Stimulated activated memory B cell treated with anti-CD40 and anti-IgM and Interleukin-4, amounts not matched to agents 10 μg/mL and 1 μg/mL and 100 μg/mL, for 72 hours (primary cell): ENCODE data around the gene TSPAN17.

Source experiments
- ATAC-seq: fragments of 150-1000 bp; cut with Tn5 transposase; 2 replicates; pipeline ENCODE4 v1.10.0; 2021
- H3K27ac Mint-ChIP-seq: one replicate; pipeline ENCODE4 v1.8.0; 2022; ENCODE audit warnings: mild to moderate bottlenecking, mixed read lengths
- H3K27me3 Mint-ChIP-seq: one replicate; pipeline ENCODE4 v1.8.0; 2022; ENCODE audit warnings: mixed read lengths
- H3K36me3 Mint-ChIP-seq: one replicate; pipeline ENCODE4 v1.8.0; 2022; ENCODE audit warnings: mixed read lengths
- H3K4me1 Mint-ChIP-seq: one replicate; pipeline ENCODE4 v1.8.0; 2022; ENCODE audit warnings: mixed read lengths
- H3K4me3 Mint-ChIP-seq: one replicate; pipeline ENCODE4 v1.8.0; 2022; ENCODE audit warnings: mild to moderate bottlenecking, moderate library complexity, mixed read lengths
- H3K9me3 Mint-ChIP-seq: one replicate; pipeline ENCODE4 v1.8.0; 2022; ENCODE audit warnings: mixed read lengths

TSPAN17 gene

GRCh38 chr5:176659512-176659839 lies 12.2 kb downstream of the TSPAN17 start:
- H3K27ac Mint-ChIP-seq: no peak overlapping the region
- no peak for ATAC-seq
- H3K9me3 Mint-ChIP-seq: no peaks in the 10 kb centered on the region
- H3K4me1 Mint-ChIP-seq: peaks cover 38% of the 10 kb centered on the region
- H3K4me3 Mint-ChIP-seq: no peak overlapping the region
- H3K27me3 Mint-ChIP-seq: peaks cover 24% of the 10 kb centered on the region
- no peaks in the 10 kb centered on the region for H3K36me3 Mint-ChIP-seq

DNA sequence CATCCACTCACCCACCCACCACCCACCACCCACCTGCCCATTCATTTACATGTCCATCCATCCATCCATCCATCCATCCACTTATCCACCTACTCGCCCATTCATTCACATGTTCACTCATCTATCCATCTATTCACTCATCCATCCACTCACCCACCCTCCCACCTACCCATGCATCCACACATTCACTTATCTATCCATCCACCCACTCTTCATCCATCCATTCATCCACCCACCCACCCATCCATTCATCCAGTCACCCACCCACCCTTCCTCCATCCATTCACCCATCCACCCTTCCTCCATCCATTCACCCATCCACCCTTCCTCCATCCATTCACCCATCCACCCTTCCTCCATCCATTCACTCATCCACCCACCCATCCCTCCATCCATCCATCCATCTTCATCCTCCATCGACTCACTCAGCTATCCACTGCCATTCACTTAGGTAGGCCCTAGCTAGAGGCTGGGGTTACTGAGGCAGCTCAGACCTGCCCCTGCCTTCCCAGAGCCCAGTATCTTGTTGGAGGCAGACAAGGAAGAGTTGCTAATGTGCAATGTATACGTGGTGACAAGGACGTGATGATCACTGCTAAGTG lies 12.7 kb downstream of the TSPAN17 start:
- Mint-ChIP-seq H3K36me3 (no peaks in the 10 kb centered on the region), H3K27ac (no peak overlapping the region), H3K9me3 (no peaks in the 10 kb centered on the region), H3K4me1 (peaks cover 38% of the 10 kb centered on the region), H3K27me3 (peaks cover 29% of the 10 kb centered on the region), H3K4me3 (no peak overlapping the region)
- ATAC-seq: no peak

DNA sequence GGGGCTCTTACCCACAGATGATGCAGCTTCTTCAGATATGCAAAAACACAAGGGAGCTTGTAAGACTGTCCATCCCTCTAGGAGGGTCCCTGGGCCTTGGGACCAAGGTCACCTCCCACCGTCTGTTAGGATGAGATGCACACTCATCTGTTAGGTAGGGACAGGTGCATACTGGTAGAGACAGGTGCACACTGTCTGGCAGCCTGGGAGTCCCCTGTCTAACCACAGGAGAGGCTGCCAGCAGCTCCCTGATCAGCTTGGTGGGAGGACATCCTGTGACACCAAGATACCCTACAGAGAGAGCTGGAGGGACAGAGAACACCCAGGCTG lies 13.2 kb downstream of the TSPAN17 start:
- H3K4me1 Mint-ChIP-seq: peaks cover 38% of the 10 kb centered on the region
- H3K36me3 Mint-ChIP-seq: no peaks in the 10 kb centered on the region
- peaks cover 34% of the 10 kb centered on the region for H3K27me3 Mint-ChIP-seq
- no peaks in the 10 kb centered on the region for H3K9me3 Mint-ChIP-seq
- peak; percentile 59 for ATAC-seq
- H3K4me3 Mint-ChIP-seq: no peak overlapping the region
- H3K27ac Mint-ChIP-seq: no peak overlapping the region

- Mint-ChIP-seq H3K27ac (no peak overlapping the region), H3K4me3 (no peak overlapping the region), H3K36me3 (no peaks in the 10 kb centered on the region), H3K9me3 (no peaks in the 10 kb centered on the region), H3K27me3 (peaks cover 39% of the 10 kb centered on the region), H3K4me1 (peaks cover 38% of the 10 kb centered on the region)
- peak; percentile 78 for ATAC-seq
These were observed 13.8 kb downstream of the TSPAN17 start for GRCh38 chr5:176660860-176661641.

GRCh38 chr5:176661676-176662075 lies 14.4 kb downstream of the TSPAN17 start:
- Mint-ChIP-seq H3K9me3 (no peaks in the 10 kb centered on the region), H3K36me3 (no peaks in the 10 kb centered on the region), H3K4me3 (no peak overlapping the region), H3K4me1 (peaks cover 38% of the 10 kb centered on the region), H3K27me3 (peaks cover 44% of the 10 kb centered on the region), H3K27ac (no peak overlapping the region)
- no peak for ATAC-seq

DNA sequence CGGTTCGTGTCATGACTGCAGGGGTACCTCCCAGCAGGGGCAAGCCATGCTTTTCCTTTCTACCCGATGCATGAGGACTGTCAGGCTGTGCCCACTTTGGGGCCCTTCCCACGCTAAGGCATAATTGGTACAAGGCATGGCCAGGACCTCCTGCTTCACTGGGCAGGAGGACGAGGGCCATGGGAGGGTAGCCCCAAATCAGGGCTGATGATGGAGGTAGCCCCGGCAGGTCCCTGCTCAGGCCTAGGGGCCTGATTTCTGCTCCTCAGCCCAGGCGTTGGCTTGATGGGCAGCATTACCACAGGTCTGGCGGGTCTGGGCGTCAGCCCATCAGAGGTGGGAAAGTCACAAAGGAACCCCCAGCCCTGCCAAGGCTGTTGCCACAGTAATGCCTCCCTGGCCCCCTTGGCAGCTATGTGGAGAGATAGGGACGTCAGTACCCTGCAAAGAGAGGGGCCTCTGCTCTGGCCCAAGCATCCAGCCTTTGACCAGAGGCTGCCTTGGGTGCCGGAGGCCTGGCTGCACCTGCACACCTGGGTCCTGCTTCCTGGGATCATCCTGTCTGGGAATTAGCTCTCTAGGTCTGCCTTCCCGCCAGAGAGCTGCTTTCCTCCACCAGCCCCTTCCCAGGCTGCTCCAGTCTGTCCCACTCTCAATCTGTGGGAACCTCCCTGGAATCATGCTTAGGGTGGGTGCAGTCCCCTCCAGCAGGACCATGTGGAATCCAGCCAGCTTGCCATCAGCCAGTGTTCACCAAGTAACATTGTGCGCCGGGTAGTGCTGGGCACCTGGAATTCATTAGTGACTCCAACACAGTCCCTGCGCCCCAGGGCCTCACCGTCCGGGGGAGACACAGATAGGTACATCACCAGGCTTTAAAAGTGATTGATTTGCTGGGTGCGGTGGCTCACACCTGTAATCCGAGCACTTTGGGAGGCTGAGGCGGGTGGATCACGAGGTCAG lies 15.4 kb downstream of the TSPAN17 start:
- Mint-ChIP-seq H3K4me1 (peaks cover 35% of the 10 kb centered on the region), H3K27ac (no peak overlapping the region)

GRCh38 chr5:176663566-176663965 lies 16.3 kb downstream of the TSPAN17 start:
- peaks cover 26% of the 10 kb centered on the region for H3K4me1 Mint-ChIP-seq
- ATAC-seq: no peak
- no peaks in the 10 kb centered on the region for H3K9me3 Mint-ChIP-seq
- H3K36me3 Mint-ChIP-seq: no peaks in the 10 kb centered on the region
- H3K27ac Mint-ChIP-seq: no peak overlapping the region
- H3K4me3 Mint-ChIP-seq: no peak overlapping the region
- H3K27me3 Mint-ChIP-seq: peaks cover 55% of the 10 kb centered on the region

More for the DNA sequence above, 15.4 kb downstream of the TSPAN17 start:
- peaks cover 53% of the 10 kb centered on the region for H3K27me3 Mint-ChIP-seq
- H3K4me3 Mint-ChIP-seq: no peak overlapping the region
- no peaks in the 10 kb centered on the region for H3K36me3 Mint-ChIP-seq
- ATAC-seq: no peak
- no peaks in the 10 kb centered on the region for H3K9me3 Mint-ChIP-seq

GRCh38 chr5:176664479-176664878 lies 17.2 kb downstream of the TSPAN17 start:
- Mint-ChIP-seq H3K27ac (no peak overlapping the region), H3K27me3 (peaks cover 55% of the 10 kb centered on the region), H3K9me3 (no peaks in the 10 kb centered on the region)

DNA sequence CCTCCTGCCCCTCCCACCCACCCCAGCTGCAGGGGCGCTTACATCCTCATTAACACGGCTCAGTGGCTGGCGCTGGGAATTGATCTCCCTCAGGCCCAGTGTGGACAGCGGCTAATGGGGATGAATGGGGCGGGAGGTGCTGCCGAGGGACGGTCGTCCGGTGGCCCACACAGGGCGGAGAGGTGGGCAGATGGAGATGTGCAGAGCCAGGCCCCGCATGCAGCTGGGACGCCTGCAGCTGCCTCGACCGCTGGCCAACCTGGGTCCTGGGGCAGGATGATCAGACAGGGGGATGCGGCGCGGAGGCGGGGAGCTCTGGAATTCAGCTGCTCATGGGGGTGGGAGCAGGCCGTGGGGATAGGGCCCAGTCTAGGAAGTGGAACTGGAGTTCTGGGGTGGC lies 17.6 kb downstream of the TSPAN17 start:
- H3K4me3 Mint-ChIP-seq: no peak overlapping the region
- H3K27me3 Mint-ChIP-seq: peaks cover 55% of the 10 kb centered on the region
- H3K4me1 Mint-ChIP-seq: peaks cover 13% of the 10 kb centered on the region
- ATAC-seq: no peak
- no peak overlapping the region for H3K27ac Mint-ChIP-seq
- H3K36me3 Mint-ChIP-seq: no peaks in the 10 kb centered on the region
- H3K9me3 Mint-ChIP-seq: no peaks in the 10 kb centered on the region

More at GRCh38 chr5:176664479-176664878, 17.2 kb downstream of the TSPAN17 start:
- no peaks in the 10 kb centered on the region for H3K36me3 Mint-ChIP-seq
- ATAC-seq: no peak
- peaks cover 17% of the 10 kb centered on the region for H3K4me1 Mint-ChIP-seq
- H3K4me3 Mint-ChIP-seq: no peak overlapping the region

- Mint-ChIP-seq H3K27ac (no peak overlapping the region), H3K4me1 (peaks cover 7% of the 10 kb centered on the region), H3K9me3 (no peaks in the 10 kb centered on the region), H3K36me3 (no peaks in the 10 kb centered on the region), H3K27me3 (peaks cover 59% of the 10 kb centered on the region), H3K4me3 (no peak overlapping the region)
- no peak for ATAC-seq
These were observed 18.2 kb downstream of the TSPAN17 start for GRCh38 chr5:176665517-176665916.

DNA sequence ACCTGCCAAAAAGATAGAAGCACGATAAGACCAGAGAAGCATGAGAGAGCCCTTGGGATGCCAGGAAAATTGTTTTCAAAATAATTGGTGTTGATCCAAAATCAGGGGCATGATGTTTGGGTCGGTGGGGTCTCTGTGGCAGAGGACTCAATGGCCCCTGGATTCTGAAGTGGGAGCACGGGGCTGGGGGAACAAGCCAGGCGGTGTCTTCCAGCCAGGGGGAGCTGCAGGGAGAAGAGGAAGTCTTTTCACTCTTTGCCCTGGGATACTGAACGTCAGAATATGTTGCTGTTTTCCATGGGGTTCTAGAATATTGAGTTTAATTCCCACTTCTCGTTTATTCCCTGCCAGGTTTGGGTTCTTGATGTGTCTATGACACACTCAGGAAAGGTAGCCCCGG lies 20.4 kb downstream of the TSPAN17 start:
- no peak overlapping the region for H3K4me3 Mint-ChIP-seq
- no peaks in the 10 kb centered on the region for H3K36me3 Mint-ChIP-seq
- peaks cover 73% of the 10 kb centered on the region for H3K27me3 Mint-ChIP-seq
- H3K27ac Mint-ChIP-seq: no peak overlapping the region
- H3K9me3 Mint-ChIP-seq: no peaks in the 10 kb centered on the region
- no peak for ATAC-seq
- H3K4me1 Mint-ChIP-seq: no peaks in the 10 kb centered on the region

DNA sequence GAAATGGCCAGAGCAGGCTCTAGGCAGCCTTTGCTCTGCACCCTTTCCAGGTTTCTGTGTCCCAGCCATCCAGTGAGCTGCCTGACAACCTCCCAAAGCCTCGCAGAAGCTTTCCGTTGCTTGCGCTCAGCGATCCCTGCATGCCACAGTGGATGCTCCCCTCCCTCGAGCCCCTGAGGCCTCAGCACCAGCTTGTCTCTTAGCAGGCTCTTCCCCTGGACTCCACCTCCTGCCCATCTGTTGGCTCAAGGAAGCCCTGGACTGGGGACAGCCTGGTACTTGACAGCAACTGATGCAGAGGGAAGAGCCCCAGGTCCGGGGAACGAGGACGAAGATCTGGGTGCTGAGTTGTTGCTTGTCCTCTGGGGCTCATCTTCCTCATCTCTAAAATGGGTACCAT lies 23.2 kb downstream of the TSPAN17 start:
- Mint-ChIP-seq H3K4me3 (no peak overlapping the region), H3K4me1 (peaks cover 7% of the 10 kb centered on the region), H3K36me3 (no peaks in the 10 kb centered on the region), H3K27ac (no peak overlapping the region), H3K9me3 (no peaks in the 10 kb centered on the region), H3K27me3 (peaks cover 67% of the 10 kb centered on the region)
- ATAC-seq: no peak

GRCh38 chr5:176671399-176671798 lies 24.1 kb downstream of the TSPAN17 start:
- Mint-ChIP-seq H3K27me3 (peaks cover 70% of the 10 kb centered on the region), H3K4me3 (no peak overlapping the region), H3K4me1 (peaks cover 17% of the 10 kb centered on the region), H3K27ac (no peak overlapping the region), H3K9me3 (no peaks in the 10 kb centered on the region), H3K36me3 (no peaks in the 10 kb centered on the region)
- no peak for ATAC-seq

GRCh38 chr5:176671890-176672747 lies 24.8 kb downstream of the TSPAN17 start:
- Mint-ChIP-seq H3K4me3 (no peak overlapping the region), H3K27me3 (peaks cover 70% of the 10 kb centered on the region)

More at GRCh38 chr5:176671890-176672747, 24.8 kb downstream of the TSPAN17 start:
- Mint-ChIP-seq H3K36me3 (no peaks in the 10 kb centered on the region), H3K27ac (no peak overlapping the region), H3K9me3 (no peaks in the 10 kb centered on the region), H3K4me1 (peaks cover 24% of the 10 kb centered on the region)
- no peak for ATAC-seq
